NCI-H1436 (cell line): Measurements from ENCODE around the gene PLA2G4E.

Source experiments
- DNase-seq: peaks from one replicate; lab custom pipeline; 2025; lab: John Stamatoyannopoulos, UW

Gene PLA2G4E

DNA sequence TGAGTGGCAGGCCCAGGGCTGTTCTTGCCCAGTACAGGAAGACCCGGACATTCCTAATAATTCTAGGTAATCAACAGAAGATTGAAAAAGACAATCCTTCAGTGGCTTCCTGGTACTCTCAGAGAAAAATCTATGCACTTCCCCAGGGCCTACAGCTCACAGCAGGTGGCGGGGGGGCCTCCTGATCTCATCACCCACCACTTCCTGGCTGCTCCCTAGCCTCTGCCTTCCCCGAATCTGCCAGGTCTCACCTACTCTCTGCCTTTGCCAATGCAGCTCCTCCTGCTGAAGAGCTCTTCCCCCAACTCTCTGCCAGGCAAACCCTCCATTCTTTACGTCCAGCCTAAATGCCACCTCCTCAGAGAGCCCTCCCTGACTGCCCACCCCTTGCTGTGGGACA is 86.0 kb downstream of the PLA2G4E start:
- no peak for DNase-seq

GRCh38 chr15:41933771-41934170 is 87.1 kb downstream of the PLA2G4E start:
- no peak for DNase-seq

DNA sequence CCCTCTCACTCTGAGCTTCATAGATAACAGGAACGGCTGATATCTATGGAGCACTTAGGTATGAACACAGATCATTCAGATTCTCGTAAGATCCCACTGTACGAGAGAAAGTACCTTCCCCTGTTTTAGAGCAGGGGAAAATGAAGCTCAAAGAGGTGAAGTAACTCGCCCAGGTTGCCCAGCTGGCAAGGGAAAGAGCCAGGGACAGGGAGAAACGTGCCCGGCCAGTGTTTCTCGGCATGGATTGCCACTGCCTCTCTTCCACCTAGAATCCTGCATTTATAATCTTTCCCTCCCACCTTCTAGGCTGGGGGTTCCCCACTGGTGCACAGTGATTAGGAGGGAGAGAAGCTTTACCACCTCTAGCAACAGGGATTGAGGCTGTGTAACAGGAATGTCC is 87.5 kb downstream of the PLA2G4E start:
- DNase-seq: no peak

GRCh38 chr15:41932511-41933289 is 88.1 kb downstream of the PLA2G4E start:
- DNase-seq: no peak

GRCh38 chr15:41932101-41932500 is 88.7 kb downstream of the PLA2G4E start:
- DNase-seq: no peak
